GM18868 (cell line): ENCODE data around the gene GPX5.
A peak's percentile ranks its signal among the peaks of the same experiment; 100 is the strongest.
"Not testable (repeated sequence)": the region's sequence is repeated elsewhere in the genome, so short reads cannot be mapped to it uniquely, and the experiment has no call there.

ENCODE experiments used
- ATAC-seq: cut with Tn5 transposase; IDR thresholded peaks from one replicate; pipeline ENCODE4 v1.9.1; 2021; ENCODE audit warnings: mild to moderate bottlenecking, moderate library complexity; ENCODE audit not compliant: unreplicated experiment

Gene GPX5, protein sequence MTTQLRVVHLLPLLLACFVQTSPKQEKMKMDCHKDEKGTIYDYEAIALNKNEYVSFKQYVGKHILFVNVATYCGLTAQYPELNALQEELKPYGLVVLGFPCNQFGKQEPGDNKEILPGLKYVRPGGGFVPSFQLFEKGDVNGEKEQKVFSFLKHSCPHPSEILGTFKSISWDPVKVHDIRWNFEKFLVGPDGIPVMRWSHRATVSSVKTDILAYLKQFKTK

DNA sequence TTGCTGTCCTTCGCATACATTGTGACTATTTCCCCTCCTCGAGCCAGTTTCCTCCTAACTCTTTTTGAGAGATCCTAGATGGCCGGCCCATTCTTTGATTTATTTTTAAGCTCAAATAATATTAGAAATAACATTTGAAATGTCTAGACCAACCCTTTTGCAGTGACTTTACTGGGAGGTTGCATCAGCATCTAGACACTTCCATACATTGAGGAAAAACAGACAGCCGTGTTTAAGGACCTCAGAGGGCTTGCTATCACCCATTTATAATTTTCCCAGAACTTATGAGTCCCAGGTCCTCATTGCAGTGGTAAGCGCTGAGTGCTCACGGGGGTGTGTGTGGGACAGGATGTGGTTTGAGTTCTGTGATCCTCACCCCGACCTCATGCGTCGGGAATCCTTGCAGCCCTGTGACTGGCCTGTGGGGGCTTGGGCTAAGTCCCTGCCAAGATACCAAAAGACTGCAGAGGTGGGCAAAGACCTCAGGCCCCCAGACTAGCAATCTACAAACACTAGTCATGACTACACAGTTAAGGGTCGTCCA is at the start of gene GPX5:
GPX5 (plus strand) TSS at position 386 of the 544 bp plus-strand sequence; CDS start at position 519, 133 bp downstream.
- ATAC-seq: no peak

DNA sequence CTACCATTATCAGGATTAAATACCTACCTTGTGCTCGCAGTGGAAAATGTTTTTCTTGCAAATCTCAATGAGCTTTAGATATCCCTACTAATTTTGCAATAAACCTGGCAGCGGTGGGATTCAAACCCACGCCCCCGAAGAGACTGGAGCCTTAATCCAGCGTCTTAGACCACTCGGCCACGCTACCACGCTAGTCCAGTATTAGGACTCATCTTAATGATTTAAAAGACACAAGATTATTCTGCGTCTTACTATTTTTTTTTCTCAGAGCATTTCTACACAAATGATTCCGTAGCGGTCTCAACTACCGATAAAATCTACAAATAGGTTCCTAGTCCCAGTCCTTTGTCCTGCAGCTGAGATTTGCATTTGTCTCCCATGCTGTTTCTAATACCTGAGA is 47.2 kb upstream of the GPX5 start:
- no peak for ATAC-seq

DNA sequence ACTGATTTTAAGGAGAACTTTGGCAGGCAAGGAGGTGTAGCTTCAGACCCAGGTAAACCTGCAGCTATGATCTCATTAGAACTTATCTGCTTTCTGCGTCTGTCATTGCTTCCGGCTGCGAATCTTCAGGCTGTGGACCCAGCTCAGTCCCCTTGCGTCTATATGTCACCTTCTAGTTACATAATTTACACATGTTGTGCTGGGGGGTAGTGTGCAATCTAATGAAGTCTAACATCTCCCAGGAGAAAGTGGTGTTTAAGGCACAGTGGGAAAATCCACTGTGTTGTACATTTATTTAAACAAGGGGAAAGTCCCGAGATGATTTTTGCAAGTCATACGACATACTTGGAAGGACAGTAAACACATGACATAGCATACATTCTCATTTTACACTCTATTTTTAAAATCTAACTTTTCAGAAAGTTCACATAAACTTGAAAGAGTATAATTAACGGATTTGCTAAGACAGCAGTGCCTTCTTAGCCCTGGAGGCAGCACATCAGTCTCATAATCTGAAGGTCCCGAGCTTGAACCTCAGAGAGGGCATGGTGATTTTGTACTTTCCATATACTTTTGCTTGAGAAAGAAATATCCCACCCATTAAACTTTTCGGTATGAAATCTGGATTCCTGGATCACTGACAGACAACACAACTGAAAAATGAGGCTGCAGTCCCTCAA is 45.3 kb upstream of the GPX5 start:
- ATAC-seq: no peak

DNA sequence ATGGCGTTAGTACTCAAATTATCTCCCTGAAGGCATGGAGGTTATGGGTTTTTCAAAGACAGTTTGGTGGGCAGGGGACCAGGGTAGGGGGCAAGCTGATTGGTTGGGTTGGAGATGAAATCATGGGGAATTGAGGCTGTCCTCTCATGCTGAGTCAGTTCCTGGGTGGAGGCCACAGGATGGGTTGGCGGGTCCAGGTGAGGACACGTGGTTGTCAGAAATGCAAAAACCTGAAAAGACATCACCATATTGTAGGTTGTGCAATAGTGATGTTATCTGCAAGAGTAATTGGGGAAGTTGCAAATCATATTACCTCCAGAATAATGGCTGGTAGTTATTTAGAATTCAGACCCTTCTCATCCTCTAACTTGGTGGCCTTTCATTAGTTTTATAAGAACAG is 40.2 kb upstream of the GPX5 start:
- no peak for ATAC-seq

- no peak for ATAC-seq
Observed at GRCh38 chr6:28486533-28486932, 39.1 kb upstream of the GPX5 start.

GRCh38 chr6:28486988-28487742 is 38.5 kb upstream of the GPX5 start:
- ATAC-seq: no peak

DNA sequence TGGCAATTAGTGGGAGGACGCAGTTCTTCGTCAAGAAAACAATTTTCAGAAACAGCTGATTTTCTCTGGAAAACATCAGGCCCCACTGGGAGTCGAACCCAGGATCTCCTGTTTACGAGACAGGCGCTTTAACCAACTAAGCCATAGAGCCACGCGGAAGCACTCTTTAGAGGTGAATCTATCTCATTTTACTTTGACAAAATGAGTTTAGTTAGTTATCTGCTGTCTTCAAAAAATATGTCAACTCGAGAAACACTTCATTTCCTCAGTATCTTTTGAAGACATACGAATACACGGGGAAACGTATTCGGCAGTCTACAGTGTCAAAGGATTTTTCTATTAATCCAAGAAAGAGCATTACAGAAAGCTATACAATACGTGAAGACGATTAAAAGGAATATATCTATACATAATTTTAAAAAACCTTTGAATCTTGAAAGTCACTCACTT is 36.7 kb upstream of the GPX5 start:
- peak; percentile 28 for ATAC-seq

DNA sequence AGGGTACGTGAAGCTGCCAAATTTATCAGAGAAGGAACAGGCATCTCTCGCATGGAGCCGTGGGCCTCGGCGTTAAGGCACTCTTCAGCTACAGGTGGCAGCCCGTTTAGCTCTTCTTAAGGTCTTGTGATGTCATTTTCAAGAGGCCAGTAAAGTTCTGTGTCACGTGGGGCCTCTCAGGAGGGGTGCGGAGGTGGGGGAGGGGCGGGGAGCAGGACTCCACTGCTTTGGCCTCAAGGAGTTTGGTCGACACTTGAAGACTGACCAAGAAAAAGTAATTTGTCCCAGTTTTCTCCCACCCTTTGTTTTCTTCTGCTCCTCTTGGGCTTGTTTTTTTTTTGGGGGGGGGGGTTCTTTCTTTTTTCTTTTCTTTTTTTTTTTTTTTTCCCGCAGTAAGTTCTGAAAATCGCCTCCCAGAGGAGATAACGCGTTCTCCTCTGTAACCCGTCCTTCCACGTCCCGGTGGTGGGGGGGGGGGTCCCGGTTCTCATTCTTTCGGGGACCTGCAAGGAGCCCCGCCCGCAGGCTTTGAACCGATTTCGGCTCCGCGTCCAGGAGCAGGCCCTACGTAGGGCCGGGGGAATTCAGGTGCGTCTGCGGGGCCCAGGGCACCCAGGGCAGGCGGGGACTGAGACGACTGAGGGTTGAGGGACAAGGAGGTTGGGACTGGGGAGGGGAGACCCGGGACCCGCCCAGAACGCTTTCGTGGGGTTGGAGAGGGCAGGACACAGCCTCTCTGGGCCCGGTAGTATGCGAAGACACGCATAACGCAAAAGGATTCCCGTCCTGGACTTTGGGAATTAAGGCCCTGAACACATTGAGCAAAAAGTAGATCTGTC is 36.1 kb upstream of the GPX5 start:
- ATAC-seq: peak; percentile 79

- peak; percentile 20 for ATAC-seq
Observed at GRCh38 chr6:28490205-28490890, 35.3 kb upstream of the GPX5 start.

- ATAC-seq: no peak
Observed at GRCh38 chr6:28491984-28492317, 33.7 kb upstream of the GPX5 start.

- no peak for ATAC-seq
Observed at GRCh38 chr6:28496099-28496779, 29.4 kb upstream of the GPX5 start.

GRCh38 chr6:28497306-28497705 is 28.4 kb upstream of the GPX5 start:
- no peak for ATAC-seq

DNA sequence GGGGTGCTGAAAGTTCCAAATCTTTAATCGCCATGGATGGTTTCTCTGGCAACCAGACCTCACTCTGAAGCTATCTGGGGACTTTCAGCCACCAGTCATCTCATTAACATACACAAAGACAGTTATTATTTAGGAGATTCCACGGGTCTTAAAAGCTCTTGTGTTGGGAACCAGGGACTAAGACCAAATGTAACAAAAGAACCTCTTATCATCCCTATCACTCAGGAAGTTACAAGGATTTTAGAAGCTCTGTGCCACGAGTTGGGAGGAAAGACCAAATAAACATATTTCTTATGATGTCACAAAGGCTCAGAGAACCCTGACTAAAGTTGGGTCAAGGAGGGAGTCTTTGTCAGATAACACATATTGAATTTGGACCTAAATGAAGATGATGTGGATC is 27.8 kb upstream of the GPX5 start:
- ATAC-seq: no peak

GRCh38 chr6:28501259-28501658 is 24.4 kb upstream of the GPX5 start:
- ATAC-seq: no peak

DNA sequence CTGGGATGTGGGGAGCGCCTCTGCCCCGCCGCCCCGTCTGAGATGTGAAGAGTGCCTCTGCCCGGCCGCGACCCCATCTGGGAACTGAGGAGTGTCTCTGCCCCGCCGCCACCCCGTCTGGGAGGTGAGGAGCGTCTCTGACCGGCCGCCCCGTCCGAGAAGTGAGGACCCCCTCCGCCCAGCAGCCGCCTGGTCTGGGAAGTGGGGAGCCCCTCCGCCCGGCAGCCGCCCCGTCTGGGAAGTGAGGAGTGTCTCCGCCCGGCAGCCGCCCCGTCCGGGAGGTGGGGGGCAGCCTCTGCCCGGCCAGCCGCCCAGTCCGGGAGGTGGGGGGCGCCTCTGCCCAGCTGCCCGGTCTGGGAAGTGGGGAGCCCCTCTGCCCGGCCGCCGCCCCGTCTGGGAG is 23.5 kb upstream of the GPX5 start:
- not testable (repeated sequence) for ATAC-seq

DNA sequence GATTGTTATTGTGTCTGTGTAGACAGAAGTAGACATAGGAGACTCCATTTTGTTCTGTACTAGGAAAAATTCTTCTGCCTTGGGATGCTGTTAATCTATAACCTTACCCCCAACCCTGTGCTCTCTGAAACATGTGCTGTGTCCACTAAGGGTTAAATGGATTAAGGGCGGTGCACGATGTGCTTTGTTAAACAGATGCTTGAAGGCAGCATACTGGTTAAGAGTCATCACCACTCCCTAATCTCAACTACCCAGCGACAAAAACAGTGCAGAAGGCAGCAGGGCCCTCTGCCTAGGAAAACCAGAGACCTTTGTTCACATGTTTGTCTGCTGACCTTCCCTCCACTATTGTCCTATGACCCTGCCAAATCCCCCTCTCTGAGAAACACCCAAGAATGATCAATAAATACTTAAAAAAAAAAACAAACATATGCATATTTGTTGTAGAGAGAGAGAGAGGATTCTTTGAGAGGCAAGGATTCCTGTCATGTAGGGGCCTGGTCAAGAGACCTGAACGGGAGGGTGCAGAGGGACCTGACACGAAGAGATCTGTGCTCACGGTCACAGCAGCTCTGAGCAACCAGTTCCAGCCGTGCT is 22.9 kb upstream of the GPX5 start:
- ATAC-seq: not testable (repeated sequence)

DNA sequence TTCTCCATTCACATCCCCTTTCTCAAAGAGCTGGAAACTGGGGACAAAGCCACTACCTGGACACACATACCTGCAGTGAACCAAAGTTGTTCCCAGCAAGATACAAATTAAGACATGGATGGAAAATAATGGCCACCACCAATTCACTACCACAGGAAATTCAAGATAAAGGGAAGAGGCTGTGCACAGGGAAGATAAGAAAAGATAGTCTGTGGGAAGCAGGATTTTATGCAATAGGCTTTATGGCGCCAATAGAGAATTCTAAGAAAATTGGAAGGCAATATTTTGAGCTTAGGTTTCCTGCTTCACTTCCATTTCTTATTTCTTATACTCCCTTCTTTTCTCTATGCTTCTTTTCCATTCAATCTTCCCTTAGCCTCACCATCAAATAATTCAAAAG is 19.9 kb upstream of the GPX5 start:
- ATAC-seq: no peak

DNA sequence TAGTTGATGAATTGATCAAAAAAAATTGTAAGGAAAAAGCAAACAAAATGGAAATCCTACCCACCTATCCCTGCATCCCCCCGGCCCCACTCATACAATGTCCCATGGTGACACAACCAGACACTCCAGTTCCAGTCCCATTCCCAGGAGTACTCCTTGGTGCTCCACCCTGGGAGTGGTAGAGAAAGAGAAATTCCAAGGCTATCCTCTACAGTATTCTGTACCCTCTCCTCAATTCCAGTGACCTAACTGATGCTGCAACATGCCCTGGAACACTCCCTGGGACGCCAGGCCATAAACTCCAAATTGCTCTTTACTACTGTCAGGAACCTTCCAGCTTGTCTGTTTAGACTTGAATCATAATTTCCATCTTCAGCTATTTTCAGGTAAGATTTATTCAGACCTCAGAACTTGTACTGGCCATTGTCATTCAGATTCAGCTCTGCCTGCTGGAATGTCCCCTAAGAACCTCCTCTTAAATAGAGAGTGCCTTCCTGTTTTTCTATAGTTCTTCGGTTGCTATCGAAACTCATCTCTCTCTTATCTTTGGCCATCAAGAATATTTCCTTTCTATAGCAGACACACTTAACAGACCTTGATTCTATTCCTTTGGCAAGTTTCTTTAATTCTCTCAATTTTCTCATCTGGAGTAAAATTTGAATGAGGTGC is 18.7 kb upstream of the GPX5 start:
- ATAC-seq: no peak
